Stomach (tissue), 9 donors: ENCODE results near the gene ITGA1. TPM values are rescaled to one million over a fixed set of nuclear protein-coding genes. Genes with fewer than 3 reads are reported as not detected.
A peak's percentile ranks its signal among the peaks of the same experiment; 100 is the strongest.

Experiments used
- DNase-seq, 2 donors: peaks; one replicate each; pipeline versions ENCODE4 v3.0.0 to v3.0.0-alpha.2; 2013 to 2019
- H3K27ac ChIP-seq, 5 donors: fragments of 200-600 bp in 4 of 5; sonication (generic) in 4 of 5; one replicate each; pipeline ENCODE4 v1.5.1; 2013 to 2019; ENCODE audit warnings: mild to moderate bottlenecking in 1 of 5, moderate library complexity in 1 of 5
- H3K27me3 ChIP-seq, 3 donors: fragments of 200-600 bp; sonication (generic); one replicate each; pipeline ENCODE4 v1.5.1; 2017 to 2019; ENCODE audit warnings: mixed run types in 1 of 3
- H3K36me3 ChIP-seq, 4 donors: fragments of 200-600 bp; sonication (generic); 1 replicate in 3 of 4; 2 replicates in 1 of 4; pipeline ENCODE4 v1.5.1; 2016 to 2019
- H3K4me1 ChIP-seq, 4 donors: fragments of 200-600 bp; sonication (generic); one replicate each; pipeline ENCODE4 v1.5.1; 2016 to 2019
- H3K4me3 ChIP-seq, 4 donors: fragments of 200-600 bp; sonication (generic) in 3 of 4; one replicate each; pipeline ENCODE4 v1.5.1; 2016 to 2019; ENCODE audit warnings: mild to moderate bottlenecking in 1 of 4
- H3K9me3 ChIP-seq, 4 donors: fragments of 200-600 bp; sonication (generic); one replicate each; pipeline ENCODE4 v1.5.1; 2016 to 2019
- CTCF ChIP-seq, 7 experiments: fragments of 450-650 bp in 4 of 7; fragments of 200-600 bp in 3 of 7; sonication (generic) in 3 of 7; IDR thresholded peaks; one replicate each; pipeline ENCODE4 v1.5.1; 2016 to 2019; ENCODE audit warnings: antibody characterized with exemption in 7 of 7, control low read depth in 2 of 7, mild to moderate bottlenecking in 1 of 7
- EP300 ChIP-seq: sonication (generic); formaldehyde crosslinking; IDR thresholded peaks from one replicate; pipeline ENCODE4 v1.6.1; 2017; ENCODE audit warnings: antibody characterized with exemption
- POLR2A ChIP-seq, 4 donors: fragments of 450-650 bp; IDR thresholded peaks; one replicate each; pipeline ENCODE4 v1.6.1; 2016; ENCODE audit warnings: antibody characterized with exemption in 4 of 4, control low read depth in 2 of 4, mild to moderate bottlenecking in 1 of 4, moderate library complexity in 1 of 4
- POLR2AphosphoS5 ChIP-seq, 3 donors: sonication (generic); formaldehyde crosslinking; IDR thresholded peaks; one replicate each; pipeline ENCODE4 v1.6.1; 2016; ENCODE audit warnings: antibody characterized with exemption in 3 of 3
- WGBS, 5 donors: extraction: QIAGEN DNeasy Blood & Tissue Kit in 3 of 5; methylation state at CpG; one replicate each; pipeline versions ENCODE4 v1.1.5 to v1.1.7; 2013 to 2018; 5-methylcytosine and 5-hydroxymethylcytosine counted together
- intact Hi-C: fragments of 100-400 bp; cut with DNase I; formaldehyde crosslinking; loops from one replicate; pipeline ENCODE4 v1.15.1; 2023; ENCODE audit warnings: low total_unique reads
- polyA plus RNA-seq, 3 donors: library from polyadenylated mRNA; stranded (reverse); fragments of 200-250 nt; gene quantifications; one replicate each; pipeline ENCODE4 v1.2.3, GENCODE V29; 2013
- total RNA-seq, 5 donors: library from RNA; depleted of rRNA; stranded (reverse); fragments of >200 nt; gene quantifications; one replicate each; pipeline versions ENCODE4 v1.1.0 to v1.2.3, GENCODE V29; 2014 to 2016
- donor health status: healthy with polysubstance abuse.
- donor health status: Bipolar disorder and iron deficiency.
- donor health status: healthy.

The ITGA1 gene
- total and polyA plus RNA-seq, 8 donors: 2.7 to 507 (median 77.0) TPM

- Histone ChIP-seq H3K4me1 (peaks cover 0 to 10% (median 5%) of the 10 kb centered on the region in 4 donors), H3K27me3 (no peaks in the 10 kb centered on the region), H3K4me3 (peak overlapping the region in 3 of 4 donors; percentile 11 to 28 (median 12)), H3K9me3 (no peaks in the 10 kb centered on the region), H3K27ac (peak overlapping the region in 1 of 5 donors; percentile 56), H3K36me3 (peaks cover 0 to 30% (median 20%) of the 10 kb centered on the region in 4 donors)
- WGBS, 5 donors: 5 to 14% (median 8%) methylated on average over 4 of the region's 4 CpGs
- TF ChIP-seq POLR2A (IDR thresholded peaks at IDR 0.05) (no peak), CTCF (IDR thresholded peaks at IDR 0.05) (peak in 5 of 7 experiments; percentile 40 to 81 (median 56)), POLR2AphosphoS5 (IDR thresholded peaks at IDR 0.05) (peak in 1 of 3 donors; percentile 47), EP300 (no peak)
- intact Hi-C loops: loop anchor here (5.0 kb wide), 1 partner anchor 128 kb away; the partner anchor contains the start of genes ITGA1 and PELO
- peak; percentile 40 to 88 for DNase-seq
These were observed 127.6 kb downstream of the ITGA1 start for GRCh38 chr5:52915176-52915875.

- no peak for TF ChIP-seq CTCF (IDR thresholded peaks at IDR 0.05)
- no peak for TF ChIP-seq POLR2A (IDR thresholded peaks at IDR 0.05)
- TF ChIP-seq POLR2AphosphoS5 (IDR thresholded peaks at IDR 0.05): no peak
- no peak for TF ChIP-seq EP300
- intact Hi-C loops: no loop called here
These were observed 133.2 kb downstream of the ITGA1 start for GRCh38 chr5:52920929-52921328.

GRCh38 chr5:52922384-52922783 is 134.7 kb downstream of the ITGA1 start:
- TF ChIP-seq POLR2AphosphoS5 (IDR thresholded peaks at IDR 0.05): peak in 1 of 3 donors; percentile 52
- no peak for TF ChIP-seq CTCF (IDR thresholded peaks at IDR 0.05)
- Histone ChIP-seq H3K4me3 (no peak overlapping the region), H3K27ac (peak overlapping the region in 1 of 5 donors; percentile 11), H3K9me3 (no peaks in the 10 kb centered on the region), H3K27me3 (no peaks in the 10 kb centered on the region), H3K4me1 (peaks cover 0 to 18% (median 5%) of the 10 kb centered on the region in 4 donors), H3K36me3 (peaks cover 0 to 60% (median 46%) of the 10 kb centered on the region in 4 donors)
- 63 to 74% (median 68%) methylated on average over 2 of the region's 2 CpGs for WGBS, 5 donors
- intact Hi-C loops: no loop called here
- no peak for DNase-seq

More at GRCh38 chr5:52920929-52921328, 133.2 kb downstream of the ITGA1 start:
- no peaks in the 10 kb centered on the region for H3K9me3 ChIP-seq
- peaks cover 0 to 56% (median 42%) of the 10 kb centered on the region in 4 donors for H3K36me3 ChIP-seq
- no peak for DNase-seq
- H3K27ac ChIP-seq: no peak overlapping the region
- H3K4me1 ChIP-seq: peaks cover 0 to 18% (median 5%) of the 10 kb centered on the region in 4 donors
- WGBS, 5 donors: 77 to 95% (median 89%) methylated on average over 2 of the region's 2 CpGs
- H3K4me3 ChIP-seq: no peak overlapping the region
- H3K27me3 ChIP-seq: no peaks in the 10 kb centered on the region

- 72 to 92% (median 86%) methylated on average over 8 of the region's 8 CpGs for WGBS, 5 donors
- intact Hi-C loops: no loop called here
- peaks cover 0 to 63% (median 43%) of the 10 kb centered on the region in 4 donors for H3K36me3 ChIP-seq
- no peak for TF ChIP-seq EP300
- TF ChIP-seq POLR2A (IDR thresholded peaks at IDR 0.05): no peak
- no peak for TF ChIP-seq CTCF (IDR thresholded peaks at IDR 0.05)
- no peak overlapping the region for H3K4me3 ChIP-seq
- H3K27ac ChIP-seq: no peak overlapping the region
- DNase-seq: no peak
- H3K9me3 ChIP-seq: no peaks in the 10 kb centered on the region
- H3K27me3 ChIP-seq: no peaks in the 10 kb centered on the region
- H3K4me1 ChIP-seq: peaks cover 0 to 18% (median 5%) of the 10 kb centered on the region in 4 donors
These were observed 136.7 kb downstream of the ITGA1 start for GRCh38 chr5:52924456-52924855.
